Liver (tissue), 9 donors: ENCODE measurements around the gene UVSSA. TPM values are rescaled to one million over a fixed set of nuclear protein-coding genes. Genes with fewer than 3 reads are reported as not detected.
"Not testable (repeated sequence)": the region's sequence is repeated elsewhere in the genome, so short reads cannot be mapped to it uniquely, and the experiment has no call there.

Source experiments
- DNase-seq: peaks from one replicate; pipeline ENCODE4 v3.0.0-alpha.2; 2017; ENCODE audit warnings: low spot score
- H3K27ac ChIP-seq, 2 donors: one replicate each; pipeline ENCODE4 v1.7.0; 2013; ENCODE audit warnings: inconsistent platforms in 2 of 2, low read length in 2 of 2, control low read depth in 1 of 2, low read depth in 1 of 2, mild to moderate bottlenecking in 1 of 2
- H3K27me3 ChIP-seq, 4 donors: one replicate each; pipeline versions ENCODE4 v1.6.1 to v1.7.0; 2013; ENCODE audit warnings: low read length in 3 of 4, inconsistent platforms in 1 of 4, mild to moderate bottlenecking in 1 of 4, moderate library complexity in 1 of 4; ENCODE audit not compliant: control insufficient read depth in 4 of 4, insufficient read depth in 4 of 4
- H3K36me3 ChIP-seq, 4 donors: one replicate each; pipeline versions ENCODE4 v1.6.1 to v1.7.0; 2013; ENCODE audit warnings: low read length in 3 of 4, mild to moderate bottlenecking in 3 of 4, low read depth in 1 of 4, moderate library complexity in 1 of 4; ENCODE audit not compliant: control insufficient read depth in 4 of 4, insufficient read depth in 3 of 4
- H3K4me1 ChIP-seq, 4 donors: one replicate each; pipeline versions ENCODE4 v1.6.1 to v1.7.0; 2013; ENCODE audit warnings: low read length in 3 of 4, mild to moderate bottlenecking in 3 of 4, moderate library complexity in 1 of 4; ENCODE audit not compliant: control insufficient read depth in 4 of 4, insufficient read depth in 4 of 4
- H3K4me3 ChIP-seq, 3 donors: one replicate each; pipeline versions ENCODE4 v1.6.1 to v1.7.0; 2013; ENCODE audit warnings: low read length in 3 of 3, control low read depth in 1 of 3, low read depth in 1 of 3, mild to moderate bottlenecking in 1 of 3
- H3K9ac ChIP-seq, 2 donors: one replicate each; pipeline ENCODE4 v1.7.0; 2013; ENCODE audit warnings: low read length in 2 of 2, mild to moderate bottlenecking in 2 of 2, moderate library complexity in 2 of 2, control low read depth in 1 of 2, low read depth in 1 of 2
- H3K9me3 ChIP-seq, 4 donors: one replicate each; pipeline versions ENCODE4 v1.6.1 to v1.7.0; 2013; ENCODE audit warnings: low read length in 3 of 4; ENCODE audit not compliant: control insufficient read depth in 4 of 4
- WGBS: extraction: QIAGEN DNeasy Blood & Tissue Kit; methylation state at CpG from one replicate; pipeline ENCODE4 v1.1.7; 2013; 5-methylcytosine and 5-hydroxymethylcytosine counted together
- polyA plus RNA-seq, 2 donors: library from polyadenylated mRNA; stranded (reverse) in 1 of 2; unstranded in 1 of 2; fragments of 200-250 nt in 1 of 2; fragments of >200 nt in 1 of 2; fragmentation: Nextera tagmentation in 1 of 2; extraction: Ambion mirVana in 1 of 2; gene quantifications; one replicate each; pipeline versions ENCODE4 v1.2.1 to v1.2.3, GENCODE V29; 2013 to 2015
- total RNA-seq, 2 donors: library from RNA; depleted of rRNA; stranded (reverse); fragments of >200 nt; gene quantifications; one replicate each; pipeline ENCODE4 v1.2.3, GENCODE V29; 2014
- donor health status: healthy.
- donor health status: healthy.
- donor health status: healthy.
- donor health status: healthy.
- donor health status: healthy.

Gene UVSSA
- total and polyA plus RNA-seq, 4 donors: 2.2 to 18.3 (median 3.6) TPM

DNA sequence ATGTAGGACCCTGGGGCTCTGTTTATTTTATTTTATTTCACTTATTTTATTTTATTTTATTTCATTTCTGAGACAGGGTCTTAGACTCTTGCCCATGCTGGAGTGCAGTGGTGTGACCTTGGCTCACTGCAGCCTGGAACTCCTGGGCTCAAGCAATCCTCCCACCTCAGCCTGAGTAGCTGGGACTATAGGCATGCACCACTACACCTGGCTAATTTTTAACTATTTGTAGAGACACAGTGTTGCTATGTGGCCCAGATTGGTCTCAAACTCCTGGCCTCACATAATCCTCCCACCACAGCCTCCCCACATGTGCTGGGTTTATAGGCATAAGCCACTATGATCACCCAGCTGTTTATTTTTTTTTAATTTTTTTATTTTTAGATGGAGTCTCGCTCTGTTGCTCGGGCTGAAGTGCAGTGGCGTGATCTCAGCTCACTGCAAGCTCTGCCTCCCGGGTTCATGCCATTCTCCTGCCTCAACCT is 96.7 kb downstream of the UVSSA start:
- not testable (repeated sequence) for H3K36me3 ChIP-seq, H3K9me3 ChIP-seq, DNase-seq, H3K4me1 ChIP-seq, H3K27ac ChIP-seq, H3K9ac ChIP-seq, H3K4me3 ChIP-seq, H3K27me3 ChIP-seq
- WGBS: 87% methylated on average over 4 of the region's 4 CpGs

Other genes with a start within 250 kb of the UVSSA start
- under 1 TPM in 1 of 2 donors, not detected in 1; 0.47 TPM for gene RNF212, start 233.6 kb upstream of the UVSSA start, total RNA-seq
- under 1 TPM; 0.32 to 0.38 TPM for gene RNF212, start 233.6 kb upstream of the UVSSA start, polyA plus RNA-seq
- gene SPON2, start 174.6 kb upstream of the UVSSA start, total RNA-seq: 10 to 100 TPM; 35.7 to 80.3 TPM
- 10 to 100 TPM; 64.5 to 80.2 TPM for gene SPON2, start 174.6 kb upstream of the UVSSA start, polyA plus RNA-seq
- 100 to 1,000 TPM in 1 of 2 donors, 10 to 100 TPM in 1; 88.7 to 156 TPM for gene CTBP1, start 98.1 kb upstream of the UVSSA start, total RNA-seq
- gene CTBP1, start 98.1 kb upstream of the UVSSA start, polyA plus RNA-seq: 10 to 100 TPM; 27.5 to 70.4 TPM
- gene MAEA, start 57.3 kb upstream of the UVSSA start, total RNA-seq: 10 to 100 TPM; 28.7 to 33.9 TPM
- 10 to 100 TPM; 20.9 to 30.9 TPM for gene MAEA, start 57.3 kb upstream of the UVSSA start, polyA plus RNA-seq
- gene NKX1-1, start 59.2 kb downstream of the UVSSA start, total RNA-seq: not detected
- not detected for gene NKX1-1, start 59.2 kb downstream of the UVSSA start, polyA plus RNA-seq